ENCODE results near the gene FAM120C.

The FAM120C gene

DNA sequence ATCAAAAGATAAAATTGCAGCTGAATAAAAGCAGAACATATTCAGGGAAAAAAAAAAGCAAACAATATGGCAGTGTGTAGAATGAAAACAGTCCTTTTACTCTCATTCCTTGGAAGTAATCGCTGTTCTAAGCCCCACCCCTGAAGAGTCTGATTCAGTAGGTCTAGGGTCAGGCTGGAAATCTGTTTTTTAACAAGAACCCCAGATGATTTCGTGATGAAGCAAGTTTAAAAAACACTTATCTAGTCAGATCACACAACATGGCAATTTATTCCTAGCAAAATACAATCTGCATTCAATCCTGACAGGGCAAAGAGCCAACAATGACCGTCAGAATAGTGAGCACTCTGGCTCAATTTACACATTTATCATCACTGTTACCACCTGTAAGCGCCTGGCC is 16.1 kb downstream of the FAM120C start:
- no peak for DNase-seq

GRCh38 chrX:54157561-54157960 is 25.5 kb downstream of the FAM120C start:
- no peak for DNase-seq

DNA sequence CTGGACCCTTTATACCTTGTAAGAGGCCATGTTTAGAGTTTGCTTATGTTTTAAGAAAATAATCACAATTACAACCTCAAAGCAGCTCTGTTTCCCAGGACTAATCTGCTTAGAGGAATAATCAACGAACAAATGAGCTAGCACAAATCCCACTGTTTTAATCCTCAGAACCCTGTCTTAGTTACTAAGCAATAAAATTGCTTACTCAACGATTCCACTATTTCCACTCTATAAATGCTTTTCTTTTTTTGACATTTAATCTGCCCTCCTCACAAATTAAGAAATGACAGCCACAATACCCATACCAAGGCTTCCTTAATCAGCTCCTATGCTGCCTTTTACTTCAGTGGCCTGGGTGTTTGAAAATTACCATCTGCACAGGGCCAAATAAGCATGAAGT is 48.8 kb downstream of the FAM120C start:
- DNase-seq = no peak

DNA sequence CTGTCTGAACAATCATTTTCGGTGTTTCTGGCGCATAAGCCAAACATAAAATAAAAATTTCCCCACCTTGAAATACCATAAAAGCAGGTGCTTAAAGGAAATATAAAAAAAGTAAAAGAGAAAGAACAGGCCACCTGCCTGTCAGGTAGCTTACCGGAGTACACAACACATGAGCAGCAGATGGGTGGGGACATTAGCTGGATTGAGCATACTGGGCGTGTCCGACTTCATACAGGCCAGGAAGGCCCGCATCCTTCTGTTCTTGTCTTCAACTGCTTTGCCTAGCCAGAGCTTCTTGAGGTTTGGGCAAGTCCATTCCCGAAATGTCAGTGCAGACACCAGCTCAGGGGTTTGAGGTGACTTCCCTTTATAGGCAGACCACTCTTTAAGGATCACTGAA is 66.7 kb downstream of the FAM120C start:
- no peak for DNase-seq

DNA sequence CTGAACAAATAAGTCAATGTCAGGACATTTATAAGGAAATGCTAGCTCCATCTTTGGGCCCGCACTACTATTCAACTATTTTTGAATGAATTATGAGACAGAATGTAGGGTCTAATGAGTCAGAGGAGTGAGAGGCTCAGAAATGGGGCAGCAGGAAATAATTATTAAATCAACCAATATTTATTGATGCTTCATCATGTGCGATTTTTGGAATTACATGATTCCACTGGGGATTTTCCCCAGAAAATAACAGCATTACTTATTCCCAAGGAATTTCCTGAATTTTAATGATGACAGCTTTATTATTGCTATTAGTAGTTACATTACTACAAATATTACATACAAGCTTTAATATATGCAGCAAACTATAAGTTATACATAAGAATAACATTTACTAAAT is 89.5 kb downstream of the FAM120C start:
- DNase-seq = no peak

DNA sequence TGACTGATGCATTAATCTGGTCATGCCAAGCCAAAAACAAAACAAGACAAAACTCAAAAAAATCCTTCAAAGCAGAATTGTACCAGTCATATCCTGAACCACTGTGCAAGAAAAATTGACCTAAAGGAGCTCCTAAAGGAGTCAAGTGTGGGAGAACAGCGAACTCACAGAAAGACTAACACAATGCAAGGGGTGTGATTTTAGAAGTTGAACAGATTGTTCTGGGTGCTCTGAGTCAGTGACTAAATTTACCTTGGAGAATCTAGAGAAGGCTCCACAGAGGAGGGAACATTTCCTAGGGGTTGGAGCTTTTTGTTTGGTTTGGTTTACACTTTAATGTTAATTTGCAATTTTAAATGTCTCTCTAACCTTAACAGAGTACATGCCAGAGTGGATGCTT is 89.9 kb downstream of the FAM120C start:
- no peak for DNase-seq

GRCh38 chrX:54090880-54091279 is 92.2 kb downstream of the FAM120C start:
- DNase-seq = no peak

DNA sequence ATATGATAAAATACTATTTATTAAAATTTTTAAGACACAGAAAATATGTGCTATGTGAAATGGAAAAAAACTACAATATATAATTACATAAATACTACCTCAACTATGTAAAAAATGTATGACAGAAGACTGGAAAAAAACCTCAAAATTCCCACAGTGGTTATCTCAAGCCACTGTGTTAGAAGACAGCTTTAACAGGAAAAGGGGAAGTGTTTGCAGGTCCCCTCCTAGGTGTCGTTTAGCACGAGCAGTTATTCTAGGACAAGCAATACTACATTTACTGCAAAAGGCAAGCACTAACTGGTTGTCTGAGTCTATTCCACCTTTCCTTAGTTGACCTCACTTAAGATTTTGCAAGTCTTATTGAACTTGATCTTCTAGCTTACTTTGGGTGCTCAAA is 93.9 kb downstream of the FAM120C start:
- DNase-seq = no peak

GRCh38 chrX:54087661-54088060 is 95.4 kb downstream of the FAM120C start:
- DNase-seq = no peak

DNA sequence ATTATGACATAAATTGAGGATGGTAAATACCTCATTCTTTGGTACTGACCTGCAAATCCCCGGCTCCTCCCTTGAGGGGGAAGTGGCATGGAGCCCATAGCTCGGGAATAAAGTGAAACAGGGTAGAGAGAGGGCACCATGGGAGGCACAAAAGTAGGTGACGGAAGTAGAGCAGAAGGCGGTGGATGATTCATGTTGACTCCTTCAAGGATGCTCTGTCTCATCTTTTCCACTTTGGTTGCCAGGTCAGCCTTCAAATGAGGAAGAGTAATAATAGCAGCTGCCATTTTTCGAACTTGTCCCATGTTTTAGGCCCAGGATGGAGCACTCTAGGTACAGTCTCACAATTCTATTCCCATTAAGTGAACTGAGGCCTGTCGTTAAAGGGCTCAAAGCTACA is 97.4 kb downstream of the FAM120C start:
- no peak for DNase-seq

DNA sequence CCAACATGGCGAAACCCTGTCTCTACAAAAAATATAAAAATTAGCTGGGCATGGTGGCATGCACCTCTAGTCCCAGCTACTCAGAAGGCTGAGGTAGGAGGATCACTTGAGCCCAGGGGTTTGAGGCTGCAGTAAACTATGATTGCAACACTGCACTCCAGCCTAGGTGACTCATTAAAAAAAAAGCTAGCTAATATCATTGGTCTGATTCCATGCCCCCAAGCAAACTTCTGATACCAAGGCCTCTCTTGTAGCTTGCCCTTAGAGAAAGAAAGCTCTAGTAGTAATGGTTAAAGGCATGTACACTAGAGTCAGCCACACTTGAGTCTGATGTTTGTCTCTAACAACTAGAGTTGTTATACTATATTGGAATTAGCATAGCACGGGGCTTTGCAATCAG is 106.2 kb downstream of the FAM120C start:
- no peak for DNase-seq

DNA sequence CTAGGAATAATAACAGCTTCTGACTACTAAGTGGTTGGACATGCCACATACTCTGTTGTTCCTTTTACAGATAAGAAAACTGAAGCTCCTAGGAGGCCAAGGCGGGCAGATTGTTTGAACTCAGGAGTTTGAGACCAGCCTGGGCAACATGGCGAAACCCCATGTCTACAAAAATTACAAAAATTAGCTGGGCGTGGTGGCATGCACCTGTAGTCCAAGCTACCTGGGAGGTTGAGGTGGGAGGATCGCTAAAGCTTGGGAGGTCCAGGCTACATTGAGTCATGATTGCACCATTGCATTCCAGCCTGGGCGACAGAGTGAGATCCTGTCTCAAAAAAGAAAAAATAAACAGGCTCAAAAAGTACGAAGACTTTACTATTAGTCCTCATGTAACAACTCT is 108.2 kb downstream of the FAM120C start:
- no peak for DNase-seq

- DNase-seq = no peak
Measured at GRCh38 chrX:54067766-54068165, 115.3 kb downstream of the FAM120C start.

GRCh38 chrX:54066841-54067240 is 116.2 kb downstream of the FAM120C start:
- no peak for DNase-seq

- DNase-seq = no peak
Measured at GRCh38 chrX:54064564-54064963, 118.5 kb downstream of the FAM120C start.

DNA sequence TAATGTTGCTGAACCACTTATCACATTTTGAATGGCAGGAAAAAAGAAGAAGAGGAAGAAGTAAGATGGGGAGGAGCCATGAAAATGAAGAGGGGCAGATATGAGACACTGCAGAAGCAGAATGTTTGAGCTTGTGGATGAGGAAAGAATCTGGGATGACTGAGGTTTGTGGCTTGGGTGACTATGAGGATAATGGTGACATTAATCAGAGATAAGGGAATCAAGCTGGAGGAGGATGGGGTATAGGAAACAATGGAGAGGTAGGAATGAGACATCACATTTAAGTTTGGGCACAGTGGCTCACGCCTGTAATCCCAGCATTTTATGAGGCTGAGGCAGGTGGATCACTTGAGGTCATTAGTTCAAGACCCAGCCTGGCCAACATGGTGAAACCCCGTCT is 119.7 kb downstream of the FAM120C start:
- DNase-seq = no peak

GRCh38 chrX:54049801-54050200 is 133.3 kb downstream of the FAM120C start:
- DNase-seq = no peak

DNA sequence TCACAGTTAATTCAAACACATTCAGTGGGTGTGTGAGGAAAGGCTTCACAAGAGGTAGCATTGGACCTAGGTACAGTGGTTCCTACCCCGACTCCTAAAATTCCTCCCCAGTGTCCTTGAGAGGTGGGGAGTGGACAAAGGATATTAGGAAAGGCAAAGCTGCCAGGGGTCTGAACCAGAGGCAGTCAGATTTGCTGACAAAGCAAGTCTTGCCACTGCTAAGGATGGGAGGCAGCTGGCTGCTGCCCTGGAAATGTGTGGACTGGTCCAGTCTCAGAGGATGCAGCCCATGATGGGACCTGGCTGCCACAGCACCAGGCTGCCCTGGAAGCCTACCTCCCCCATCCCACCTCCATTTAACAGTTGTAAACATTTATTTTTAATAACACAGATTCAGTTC is 134.6 kb downstream of the FAM120C start:
- no peak for DNase-seq

DNA sequence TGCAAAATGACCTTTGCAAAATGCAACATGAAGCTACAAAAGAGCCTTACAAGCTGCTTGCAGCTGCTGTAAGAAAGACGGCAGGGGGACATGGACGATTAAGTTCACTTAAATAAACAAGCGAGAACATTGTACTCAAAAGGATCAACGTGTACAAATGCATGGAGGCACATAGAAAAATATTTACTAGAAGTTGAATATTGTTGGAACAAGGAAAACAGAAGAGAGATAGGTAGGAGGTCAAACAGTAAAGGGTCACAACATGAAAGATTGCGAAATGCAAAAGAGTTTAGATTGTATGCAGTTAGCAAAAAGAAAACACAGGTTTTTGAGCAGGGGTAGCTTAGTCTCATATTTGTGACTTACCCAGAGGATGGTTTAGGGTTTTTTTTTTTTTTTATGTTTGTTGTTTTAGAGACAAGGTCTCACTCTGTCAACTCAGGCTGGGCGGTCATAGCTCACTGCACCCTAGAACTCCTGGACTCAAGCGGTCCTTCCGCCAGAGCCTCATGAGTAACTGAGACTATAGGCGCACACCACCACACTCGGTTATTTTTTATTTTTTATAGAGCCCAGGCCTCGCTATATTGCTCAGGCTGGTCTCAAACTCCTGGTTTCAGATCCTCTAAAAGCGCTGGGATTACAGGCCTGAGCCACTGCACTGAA is 137.4 kb downstream of the FAM120C start:
- no peak for DNase-seq

- no peak for DNase-seq
Measured at GRCh38 chrX:54044877-54045338, 138.1 kb downstream of the FAM120C start.

DNA sequence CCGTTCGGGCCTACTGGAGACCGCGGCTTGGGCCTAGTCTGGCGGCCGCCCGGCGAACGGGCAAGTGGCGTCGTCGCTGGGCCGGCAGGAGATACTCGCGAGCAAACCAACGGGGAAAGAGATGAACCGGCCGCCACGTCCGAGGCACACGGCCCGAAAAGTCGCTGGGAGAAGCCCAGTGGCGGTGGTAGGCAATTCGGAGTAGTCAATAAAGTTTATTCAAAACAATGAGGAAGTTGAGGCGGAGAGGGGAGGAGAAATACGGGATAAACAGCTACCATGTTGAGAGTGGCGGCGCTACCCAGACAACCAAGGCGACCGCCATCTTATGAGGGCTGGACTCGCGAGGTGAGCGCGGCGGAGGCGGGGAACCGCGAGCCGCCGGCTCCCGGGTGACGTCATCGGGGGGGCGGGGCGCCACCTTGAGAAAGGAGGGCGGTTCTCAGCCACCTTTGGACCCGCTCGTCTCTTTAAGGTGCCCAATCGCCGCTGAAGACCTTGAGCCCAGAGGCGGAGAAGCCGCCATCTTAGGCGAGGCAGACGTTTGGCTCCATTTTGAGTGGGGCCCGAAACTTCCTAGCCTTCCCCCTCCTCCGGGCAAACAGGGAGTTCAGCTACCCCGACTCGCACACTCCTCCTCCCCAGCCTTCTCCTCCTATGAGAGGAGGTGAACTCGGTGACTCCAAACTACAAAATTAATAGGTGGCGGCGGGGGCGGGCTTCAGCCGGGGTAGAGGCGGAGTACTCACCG is 138.8 kb downstream of the FAM120C start, which contains the start of gene PHF8:
Gene PHF8, minus strand, starts transcription at position 348 of the 751 bp plus-strand sequence. CDS start 1,745 bp downstream, outside the sequence.
- peak; percentile 84 for DNase-seq

GRCh38 chrX:54043541-54044125 is 139.4 kb downstream of the FAM120C start:
- DNase-seq = peak; percentile 19

DNA sequence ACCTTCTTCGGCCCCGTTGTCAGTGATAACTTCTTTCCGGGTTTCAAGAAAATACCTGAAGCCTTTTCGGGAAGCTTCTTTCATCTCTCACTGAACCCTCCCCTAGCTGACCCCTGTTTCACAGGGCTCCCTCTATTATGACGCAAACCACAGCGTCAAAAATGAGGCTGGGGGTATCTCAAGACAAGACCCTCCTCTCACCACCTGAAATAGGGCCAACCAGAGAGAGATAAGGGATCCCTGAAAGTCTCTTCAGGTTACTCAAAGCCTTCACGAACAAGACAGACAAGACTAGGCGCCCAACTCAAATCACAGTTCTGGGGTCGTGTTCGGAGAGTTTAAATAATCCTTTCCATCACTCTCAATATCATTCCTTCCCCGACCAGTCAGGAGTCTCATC is 140.0 kb downstream of the FAM120C start:
- DNase-seq = no peak

- no peak for DNase-seq
Measured at GRCh38 chrX:54042609-54043021, 140.4 kb downstream of the FAM120C start.

Measured in NK-92 treated with Interleukin-12 subunit alpha and Interleukin-12 subunit beta, amount 100 ng/mL, for 24 hours (cell line).